ENCODE measurements around the gene SNRNP25.

Gene SNRNP25

DNA sequence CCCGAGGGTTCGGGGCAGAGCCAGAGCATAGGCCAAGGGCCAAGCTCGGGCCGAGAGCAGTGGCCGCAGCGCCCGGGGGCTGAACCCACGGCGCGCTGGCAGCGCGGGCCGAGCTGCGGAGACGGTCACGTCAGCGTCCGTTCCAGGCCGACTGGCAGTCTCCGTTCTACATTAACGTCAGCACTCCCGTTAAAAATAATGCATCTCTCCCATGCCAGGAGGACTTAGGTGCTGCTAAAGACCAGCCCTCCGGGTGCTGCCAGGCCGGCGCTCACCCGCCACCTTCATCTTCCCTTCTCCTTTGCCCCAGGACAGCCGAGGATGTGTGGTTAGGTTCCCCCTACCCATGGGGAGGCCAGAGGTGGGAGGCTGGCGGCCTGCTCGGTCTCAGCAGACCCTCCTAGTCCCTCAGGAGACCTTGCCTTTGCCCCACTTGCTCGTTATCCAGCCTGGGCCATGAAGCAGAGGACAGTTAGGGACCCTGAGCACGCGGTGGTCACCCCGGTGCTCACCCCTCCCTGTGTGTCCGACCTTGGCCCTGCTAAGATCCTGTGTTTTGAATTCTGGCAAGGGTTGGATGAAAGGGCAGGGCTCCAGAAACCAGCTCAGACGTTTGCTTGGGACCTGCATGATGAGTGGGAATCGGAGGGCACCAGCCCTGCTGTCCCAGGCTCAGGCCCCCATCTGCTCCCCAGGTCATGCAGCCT, 25.0 kb downstream of the SNRNP25 start:
- peak in 3 of 14 donors; percentile 32 to 48 (median 46) for DNase-seq

DNA sequence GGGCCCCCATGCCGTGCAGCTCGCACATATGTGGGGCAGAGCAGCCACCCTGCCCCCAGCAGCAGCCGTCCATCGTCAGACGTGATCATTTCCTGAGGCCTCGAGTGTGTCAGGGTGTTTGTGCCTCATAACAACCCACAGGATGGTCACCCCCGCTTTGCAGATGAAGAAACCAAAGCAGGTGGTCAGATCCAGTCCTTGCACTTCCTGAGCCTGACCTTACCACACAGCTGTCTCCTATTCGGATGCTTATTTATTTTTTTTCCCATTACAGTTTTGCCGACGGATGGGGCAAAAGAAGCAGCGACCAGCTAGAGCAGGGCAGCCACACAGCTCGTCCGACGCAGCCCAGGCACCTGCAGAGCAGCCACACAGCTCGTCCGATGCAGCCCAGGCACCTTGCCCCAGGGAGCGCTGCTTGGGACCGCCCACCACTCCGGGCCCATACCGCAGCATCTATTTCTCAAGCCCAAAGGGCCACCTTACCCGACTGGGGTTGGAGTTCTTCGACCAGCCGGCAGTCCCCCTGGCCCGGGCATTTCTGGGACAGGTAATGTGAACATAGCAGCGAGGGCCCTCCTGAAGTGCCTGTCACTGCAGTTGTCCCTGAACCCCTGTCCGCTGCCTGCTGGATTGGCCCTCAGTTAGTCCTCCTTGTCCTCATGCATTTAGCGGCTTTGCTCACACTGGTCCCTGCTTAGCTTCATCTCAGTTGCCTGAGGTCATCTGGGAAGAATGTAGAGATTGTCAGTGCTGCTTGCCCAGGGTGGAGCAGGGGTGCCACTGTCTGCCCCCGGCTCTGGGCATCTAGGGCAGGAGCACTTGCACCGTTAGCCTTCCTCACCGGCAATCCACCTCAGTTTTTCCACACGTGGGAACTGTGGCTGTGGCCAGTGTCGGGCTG, 25.8 kb downstream of the SNRNP25 start:
- DNase-seq = no peak

- no peak for DNase-seq
Measured at GRCh38 chr16:83060-83603, 29.5 kb downstream of the SNRNP25 start.

- no peak for DNase-seq
Measured at GRCh38 chr16:83781-84615, 30.4 kb downstream of the SNRNP25 start.

DNA sequence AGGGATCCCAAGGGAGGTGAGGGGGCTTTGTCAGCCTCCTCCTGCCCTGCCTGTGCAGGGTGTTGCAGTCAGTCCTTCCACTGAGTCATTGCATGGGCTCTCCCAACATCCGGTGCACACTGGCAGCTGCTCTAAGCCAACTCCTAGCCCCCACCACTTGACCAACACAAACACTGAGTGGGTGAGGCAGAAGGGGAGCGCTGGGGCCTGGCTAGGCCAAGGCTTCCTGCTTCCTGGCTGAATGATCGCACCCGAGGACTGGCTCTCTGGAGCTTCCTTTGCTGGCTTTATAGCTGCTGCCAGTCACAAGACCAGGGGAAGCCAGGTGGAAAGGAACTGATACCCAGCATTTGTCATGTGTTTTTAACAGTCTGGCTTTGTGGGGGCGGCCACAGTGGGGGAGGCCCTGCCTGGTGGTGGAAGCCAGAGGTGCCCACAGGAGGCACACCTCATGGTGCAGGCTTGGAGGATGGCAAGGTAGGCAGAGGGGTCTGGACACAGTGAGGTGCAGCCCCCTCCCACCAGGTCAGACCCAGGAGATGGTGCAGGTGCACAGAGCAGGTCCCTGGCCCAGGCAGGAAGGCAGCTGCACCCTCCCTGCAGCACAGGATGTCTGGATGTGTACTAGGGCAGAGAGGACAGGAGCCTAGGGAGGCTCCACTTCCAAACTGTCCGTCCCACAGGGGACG, 31.2 kb downstream of the SNRNP25 start:
- DNase-seq = peak in 2 of 14 donors; percentile 52 to 72

DNA sequence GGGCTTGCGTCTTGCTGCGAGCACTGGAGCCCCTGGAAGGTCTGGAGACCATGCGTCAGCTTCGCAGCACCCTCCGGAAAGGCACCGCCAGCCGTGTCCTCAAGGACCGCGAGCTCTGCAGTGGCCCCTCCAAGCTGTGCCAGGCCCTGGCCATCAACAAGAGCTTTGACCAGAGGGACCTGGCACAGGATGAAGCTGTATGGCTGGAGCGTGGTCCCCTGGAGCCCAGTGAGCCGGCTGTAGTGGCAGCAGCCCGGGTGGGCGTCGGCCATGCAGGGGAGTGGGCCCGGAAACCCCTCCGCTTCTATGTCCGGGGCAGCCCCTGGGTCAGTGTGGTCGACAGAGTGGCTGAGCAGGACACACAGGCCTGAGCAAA, 31.8 kb downstream of the SNRNP25 start:
- no peak for DNase-seq

DNA sequence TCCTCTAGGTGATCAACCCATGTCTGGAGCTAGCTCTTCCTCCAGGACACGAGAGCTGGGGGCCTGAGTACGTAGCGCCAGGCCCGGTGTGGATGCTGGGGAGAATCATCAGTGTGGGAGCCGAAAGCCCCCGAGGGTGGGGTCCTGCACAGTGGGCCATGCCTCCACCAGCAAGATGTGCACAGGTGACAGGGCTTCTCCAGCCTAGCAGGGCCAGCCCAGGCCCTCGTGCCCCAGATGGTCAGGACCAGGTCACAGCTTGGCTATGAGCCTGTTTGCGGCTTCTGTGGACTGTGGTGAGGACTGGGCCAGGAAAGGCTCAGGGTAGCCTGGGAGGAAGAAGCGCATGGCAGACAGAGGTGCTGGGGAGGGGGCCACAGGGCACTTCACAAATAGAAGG, 32.2 kb downstream of the SNRNP25 start:
- DNase-seq = peak in 1 of 14 donors; percentile 69

- no peak for DNase-seq
Measured at GRCh38 chr16:86483-86952, 32.9 kb downstream of the SNRNP25 start.

GRCh38 chr16:88613-89012, 35.0 kb downstream of the SNRNP25 start:
- no peak for DNase-seq

- no peak for DNase-seq
Measured at GRCh38 chr16:89391-90302, 36.0 kb downstream of the SNRNP25 start.

DNA sequence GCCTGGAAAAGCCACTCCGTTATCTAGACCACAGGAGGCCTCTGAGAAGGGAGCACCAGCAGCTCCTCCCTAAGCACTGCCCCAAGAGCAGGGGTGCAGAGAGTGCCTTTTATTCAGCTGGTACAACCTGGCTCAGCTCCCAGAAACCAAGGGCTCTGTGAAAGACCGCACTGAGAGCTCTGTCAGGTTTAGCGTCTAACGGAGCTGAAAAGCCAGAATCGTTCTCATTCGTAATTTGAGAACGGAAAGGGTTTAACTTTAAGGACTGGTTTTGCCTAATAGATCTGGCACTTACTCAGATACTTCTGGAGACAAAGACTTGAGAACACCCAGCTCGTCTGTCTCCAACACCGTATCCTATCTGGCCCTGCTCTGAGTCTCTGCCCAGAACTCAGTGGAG, 37.9 kb downstream of the SNRNP25 start:
- DNase-seq = peak in 11 of 14 donors; percentile 20 to 73 (median 53)

GRCh38 chr16:92431-93339, 39.1 kb downstream of the SNRNP25 start:
- DNase-seq = no peak

DNA sequence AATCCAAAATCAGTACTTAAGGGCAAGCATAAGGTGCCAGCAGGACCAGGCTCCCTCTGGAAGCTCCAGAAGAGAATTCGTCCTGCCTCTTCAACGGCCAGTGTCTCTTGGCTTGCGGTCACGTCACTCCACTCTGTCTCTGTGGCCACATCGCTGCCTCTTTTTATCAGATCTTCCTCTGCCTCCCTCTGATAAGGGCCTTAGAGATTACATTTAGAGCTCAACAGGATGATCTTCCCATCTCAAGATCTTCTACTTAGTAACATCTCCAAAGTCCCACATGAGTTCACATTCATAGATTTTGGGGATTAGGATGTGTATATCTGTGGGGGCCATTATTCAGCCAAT, 41.3 kb downstream of the SNRNP25 start:
- no peak for DNase-seq

DNA sequence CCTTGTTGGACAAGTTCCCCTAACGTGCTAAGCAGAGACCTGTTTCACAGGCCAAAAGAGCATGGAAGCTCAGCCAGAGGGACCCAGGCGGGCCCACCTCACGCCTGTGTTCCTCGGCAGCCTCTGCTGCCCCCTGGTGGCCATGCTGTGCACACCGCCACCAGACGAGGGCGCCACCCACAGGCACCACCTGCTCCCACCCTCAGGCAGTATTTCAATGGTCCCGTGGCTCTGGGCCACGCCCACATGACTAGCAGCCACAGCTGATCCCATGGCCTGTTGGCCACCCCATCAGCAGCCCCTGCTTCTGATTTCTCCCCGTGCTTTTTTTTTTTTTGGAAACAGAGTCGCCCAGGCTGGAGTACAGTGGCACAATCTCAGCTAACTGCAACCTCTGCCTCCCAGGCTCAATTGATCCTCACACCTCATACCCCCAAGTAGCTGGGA, 43.3 kb downstream of the SNRNP25 start:
- DNase-seq = peak in 12 of 14 donors; percentile 47 to 87 (median 74)

DNA sequence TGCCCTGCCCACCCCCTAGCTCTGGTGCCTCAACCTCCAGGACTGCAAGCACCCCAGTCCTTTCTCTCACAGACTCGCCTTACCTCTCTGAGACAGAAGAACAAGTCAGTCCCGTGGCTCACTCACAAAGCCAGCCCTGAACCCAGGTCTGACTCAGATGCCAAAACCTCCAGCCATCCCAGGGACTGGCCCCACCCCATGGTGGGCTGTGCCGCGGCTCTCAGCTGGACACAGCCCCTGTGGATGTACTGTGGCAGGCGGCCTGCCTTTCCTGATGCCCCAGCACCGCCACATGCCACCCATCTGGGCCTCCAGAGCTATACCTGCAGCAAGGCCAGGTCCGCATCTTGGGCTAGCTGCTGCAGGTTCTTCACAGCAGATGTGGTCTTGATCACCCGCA, 44.2 kb downstream of the SNRNP25 start:
- no peak for DNase-seq

GRCh38 chr16:100989-101388, 47.4 kb downstream of the SNRNP25 start:
- no peak for DNase-seq

DNA sequence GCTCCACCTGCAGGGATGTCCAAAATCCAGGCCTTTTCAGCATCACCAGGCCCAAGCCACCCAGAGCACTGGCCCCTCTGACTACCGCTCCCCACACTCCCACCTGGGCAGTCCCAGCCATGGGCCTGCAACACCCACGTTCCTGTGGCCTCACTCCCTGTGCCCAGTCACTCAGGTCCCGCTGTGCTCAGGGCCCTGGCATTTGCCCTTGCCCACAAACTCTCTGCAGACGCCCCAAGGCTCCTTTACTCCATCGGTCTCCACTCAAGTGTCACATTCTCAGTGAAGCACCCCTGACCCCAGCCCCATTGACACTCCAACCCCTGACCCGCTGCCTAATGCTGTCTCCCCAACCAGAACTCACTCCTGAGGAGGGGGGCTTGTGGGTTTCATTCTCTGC, 48.0 kb downstream of the SNRNP25 start:
- no peak for DNase-seq

GRCh38 chr16:102060-102855, 48.6 kb downstream of the SNRNP25 start:
- DNase-seq = peak in 8 of 14 donors; percentile 35 to 66 (median 59)

DNA sequence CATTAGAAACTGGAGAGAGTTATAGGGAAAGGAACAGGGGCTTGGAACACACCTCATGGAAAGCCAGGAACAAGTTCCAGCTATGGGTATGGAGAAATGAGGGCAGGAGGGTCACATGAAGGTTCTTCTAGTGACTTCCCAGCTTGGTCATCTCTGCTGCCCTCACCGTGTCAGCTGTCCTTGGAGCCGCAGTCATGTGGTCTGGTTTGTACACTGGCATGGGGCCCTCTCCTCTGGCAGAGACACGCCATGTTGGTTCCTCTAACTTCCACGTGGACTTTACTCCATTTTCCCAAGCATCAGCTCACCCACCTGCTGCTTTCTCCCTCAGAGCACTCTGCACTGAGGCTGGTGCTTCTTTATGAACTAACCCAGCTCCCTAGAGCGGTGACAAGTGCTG, 50.7 kb downstream of the SNRNP25 start:
- DNase-seq = no peak

All from C1 segment of cervical spinal cord (tissue), 14 donors.